RWPE1 (cell line): ENCODE data around the gene FAM3B.

Experiments
- CTCF ChIA-PET: fragments of 350-600 bp; sonication (Branson Sonifier 250); formaldehyde crosslinking; extraction: SDS; loops from one replicate; lab custom pipeline; 2021; lab: Yijun Ruan, JAX
- POLR2A ChIA-PET: fragments of 400-600 bp; formaldehyde crosslinking; extraction: SDS; loops from one replicate; lab custom pipeline; 2020; ENCODE audit warnings: antibody characterized with exemption; ENCODE audit not compliant: low non-redundant PET; lab: Yijun Ruan, JAX
- DNase-seq: peaks from one replicate; pipeline ENCODE4 v3.0.0; 2012; ENCODE audit warnings: low spot score
- H3K27ac ChIP-seq: fragments of 450-650 bp; 2 replicates; pipeline ENCODE4 v1.5.1; 2017
- TF ChIP-seq, protein P1 (sequence below): fragments of 450-650 bp; conservative IDR thresholded peaks from 2 replicates; pipeline ENCODE4 v1.5.1; 2017; ENCODE audit warnings: low read depth, mild to moderate bottlenecking

The FAM3B gene

DNA sequence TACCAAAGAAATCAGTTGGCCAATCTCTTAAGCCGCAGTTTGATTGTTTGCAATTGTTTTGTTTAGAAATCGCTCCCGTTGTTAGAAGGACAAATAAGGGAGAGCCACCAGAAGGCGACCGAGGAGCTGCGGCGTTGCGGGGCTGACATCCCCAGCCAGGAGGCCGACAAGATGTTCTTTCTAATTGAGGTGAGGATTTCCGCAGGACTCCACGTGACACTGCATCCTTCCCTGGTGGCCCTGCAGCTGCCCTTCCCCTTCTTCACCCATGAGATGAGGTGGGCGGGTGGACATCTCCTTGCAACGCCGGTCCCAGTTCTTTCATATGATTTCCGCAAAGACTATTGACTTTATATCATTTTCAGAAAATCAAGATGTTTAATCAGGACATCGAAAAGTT, 82.2 kb downstream of the FAM3B start:
- ChIA-PET CTCF (no interaction called here), POLR2A (no interaction called here)
- no peak overlapping the region for H3K27ac ChIP-seq
- TF ChIP-seq, protein P1, sequence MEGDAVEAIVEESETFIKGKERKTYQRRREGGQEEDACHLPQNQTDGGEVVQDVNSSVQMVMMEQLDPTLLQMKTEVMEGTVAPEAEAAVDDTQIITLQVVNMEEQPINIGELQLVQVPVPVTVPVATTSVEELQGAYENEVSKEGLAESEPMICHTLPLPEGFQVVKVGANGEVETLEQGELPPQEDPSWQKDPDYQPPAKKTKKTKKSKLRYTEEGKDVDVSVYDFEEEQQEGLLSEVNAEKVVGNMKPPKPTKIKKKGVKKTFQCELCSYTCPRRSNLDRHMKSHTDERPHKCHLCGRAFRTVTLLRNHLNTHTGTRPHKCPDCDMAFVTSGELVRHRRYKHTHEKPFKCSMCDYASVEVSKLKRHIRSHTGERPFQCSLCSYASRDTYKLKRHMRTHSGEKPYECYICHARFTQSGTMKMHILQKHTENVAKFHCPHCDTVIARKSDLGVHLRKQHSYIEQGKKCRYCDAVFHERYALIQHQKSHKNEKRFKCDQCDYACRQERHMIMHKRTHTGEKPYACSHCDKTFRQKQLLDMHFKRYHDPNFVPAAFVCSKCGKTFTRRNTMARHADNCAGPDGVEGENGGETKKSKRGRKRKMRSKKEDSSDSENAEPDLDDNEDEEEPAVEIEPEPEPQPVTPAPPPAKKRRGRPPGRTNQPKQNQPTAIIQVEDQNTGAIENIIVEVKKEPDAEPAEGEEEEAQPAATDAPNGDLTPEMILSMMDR, result no peak
- DNase-seq, result no peak

DNA sequence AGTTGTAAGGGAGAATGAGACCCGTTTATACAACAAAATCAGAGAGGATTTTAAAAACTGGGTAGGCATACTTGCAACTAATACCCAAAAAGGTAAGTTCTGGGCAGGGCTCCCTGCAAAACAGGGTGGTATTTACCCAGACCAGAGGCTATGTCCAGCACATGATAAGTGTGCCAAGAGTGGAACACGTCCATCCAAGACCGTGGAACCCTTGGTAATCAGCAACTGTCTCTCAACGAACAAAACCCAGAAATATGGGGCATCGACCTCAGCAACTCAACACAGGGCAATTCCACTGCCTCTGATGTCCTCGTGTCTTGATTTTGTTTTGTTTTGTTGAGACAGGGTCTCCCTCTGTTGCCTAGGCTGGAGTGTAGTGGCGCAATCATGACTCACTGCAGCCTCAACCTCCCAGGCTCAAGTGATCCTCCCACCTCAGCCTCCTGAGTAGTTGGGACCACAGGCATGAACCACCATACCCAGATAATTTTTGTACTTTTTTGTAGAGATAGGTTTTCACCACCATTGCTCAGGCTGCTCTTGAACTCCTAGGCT, 82.7 kb downstream of the FAM3B start:
- POLR2A ChIA-PET, result no interaction called here

DNA sequence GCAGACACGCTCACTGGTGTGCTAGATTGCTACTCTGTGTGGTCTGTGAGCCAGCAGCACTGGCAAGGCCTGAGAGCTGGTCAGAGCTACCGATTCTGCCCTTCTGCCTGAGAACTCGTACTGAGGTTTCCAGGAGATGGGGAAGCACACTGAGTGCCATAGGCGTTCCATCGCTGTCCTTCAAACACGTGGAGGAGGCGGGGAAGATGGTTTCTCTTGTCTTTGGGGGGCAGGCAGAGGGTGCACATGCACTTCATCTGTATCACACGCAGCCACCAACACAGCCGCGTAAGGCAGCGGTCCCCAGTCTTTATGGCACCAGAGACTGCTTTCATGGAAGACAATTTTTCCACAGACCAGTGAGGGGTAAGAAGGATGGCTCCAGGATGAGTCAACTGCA, 85.6 kb downstream of the FAM3B start:
- ChIA-PET POLR2A (no interaction called here), CTCF (no interaction called here)
- TF ChIP-seq, protein P1, result no peak
- no peak for DNase-seq
- no peak overlapping the region for H3K27ac ChIP-seq

More for the DNA sequence above, 82.7 kb downstream of the FAM3B start:
- TF ChIP-seq, protein P1, result no peak
- no peak for DNase-seq
- H3K27ac ChIP-seq, result no peak overlapping the region
- CTCF ChIA-PET, result no interaction called here

DNA sequence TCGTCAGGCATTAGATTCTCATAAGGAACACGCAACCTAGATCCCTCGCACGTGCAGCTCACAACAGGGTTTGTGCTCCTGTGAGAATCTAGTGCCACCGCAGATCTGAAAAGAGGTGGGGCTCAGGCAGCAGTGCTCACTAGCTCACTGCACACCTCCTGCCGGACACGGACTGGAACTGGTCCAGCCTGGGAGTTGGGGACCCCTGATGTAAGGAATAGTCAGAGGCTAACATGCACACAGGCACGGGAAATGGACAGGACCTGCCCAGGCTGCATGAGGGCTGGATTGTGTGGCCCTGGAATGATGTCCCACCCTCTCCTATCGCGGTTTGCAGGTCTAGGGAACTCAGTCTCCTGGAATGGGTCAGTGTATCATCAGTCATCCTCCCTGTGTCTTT, 86.2 kb downstream of the FAM3B start:
- H3K27ac ChIP-seq, result no peak overlapping the region
- TF ChIP-seq, protein P1, result no peak
- ChIA-PET POLR2A (no interaction called here), CTCF (no interaction called here)
- DNase-seq, result no peak

DNA sequence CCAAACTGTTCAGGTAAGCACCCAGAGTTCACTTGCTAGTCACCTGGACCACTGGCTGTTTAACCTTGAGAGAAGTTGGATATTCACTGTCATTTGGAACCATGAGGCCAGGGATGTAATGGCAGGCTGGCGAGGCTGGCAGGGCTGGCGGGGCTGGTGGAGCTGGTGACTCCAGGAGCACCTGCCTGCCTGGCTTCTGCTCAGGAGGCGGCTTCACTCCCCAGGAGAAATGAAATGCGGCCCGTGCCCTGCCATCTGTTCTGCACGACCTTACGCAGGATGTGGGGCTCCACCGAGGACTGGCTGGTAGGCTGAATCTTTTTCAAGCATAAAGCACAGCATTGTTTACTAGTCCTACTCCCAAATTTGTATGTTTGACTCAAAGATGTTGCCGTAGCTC, 86.7 kb downstream of the FAM3B start:
- POLR2A ChIA-PET, result no interaction called here
- DNase-seq, result no peak
- H3K27ac ChIP-seq, result no peak overlapping the region
- CTCF ChIA-PET, result no interaction called here
- TF ChIP-seq, protein P1, result no peak

DNA sequence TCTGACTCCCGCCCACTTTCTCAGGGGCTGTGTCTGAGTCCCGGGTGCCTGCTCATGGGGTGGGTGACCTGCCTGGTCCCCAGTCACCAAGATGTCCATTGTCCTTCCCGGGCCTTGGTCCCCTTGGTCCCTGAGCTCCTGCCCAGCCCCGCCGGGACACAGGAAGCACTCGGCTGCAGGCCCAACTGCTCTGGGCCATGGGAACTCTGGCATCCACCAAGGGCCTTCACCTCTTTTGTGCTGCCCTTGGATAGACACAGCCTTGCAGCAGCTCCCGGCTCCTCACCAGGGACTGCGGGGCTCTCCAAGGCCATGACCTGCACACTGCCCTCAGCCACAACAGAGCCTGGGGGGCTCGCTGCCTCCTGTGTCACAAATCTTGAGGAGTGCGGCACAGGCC, 87.4 kb downstream of the FAM3B start:
- ChIA-PET POLR2A (no interaction called here), CTCF (no interaction called here)
- no peak for DNase-seq
- no peak overlapping the region for H3K27ac ChIP-seq
- TF ChIP-seq, protein P1, result no peak
